Mesenchymal stem cell (in vitro differentiated cells and primary cell): Measurements from ENCODE around the gene ROBO2.

ENCODE experiments used
- DNase-seq: peaks from one replicate; pipeline ENCODE4 v3.0.0-alpha.2; 2013
- H2AFZ ChIP-seq: one replicate; pipeline ENCODE4 v1.6.1; 2013; ENCODE audit warnings: low read depth, mild to moderate bottlenecking, control low read depth, inconsistent platforms, low read length, moderate library complexity
- H2AK5ac ChIP-seq: 2 replicates; pipeline ENCODE4 v1.6.1; 2013; ENCODE audit warnings: low read length, moderate library complexity, mild to moderate bottlenecking, inconsistent platforms; ENCODE audit not compliant: severe bottlenecking
- H2BK120ac ChIP-seq: one replicate; pipeline ENCODE4 v1.6.1; 2013; ENCODE audit warnings: low read depth, mild to moderate bottlenecking, inconsistent platforms, low read length, moderate library complexity
- H2BK12ac ChIP-seq, 2 experiments: one replicate each; pipeline ENCODE4 v1.6.1; 2013; ENCODE audit warnings: inconsistent platforms in 2 of 2, low read length in 2 of 2, mild to moderate bottlenecking in 2 of 2, moderate library complexity in 2 of 2, control low read depth in 1 of 2
- H2BK15ac ChIP-seq: one replicate; pipeline ENCODE4 v1.6.1; 2013; ENCODE audit warnings: mild to moderate bottlenecking, low read depth, inconsistent platforms; ENCODE audit not compliant: poor library complexity, severe bottlenecking
- H2BK5ac ChIP-seq: 2 replicates; pipeline ENCODE4 v1.6.1; 2013; ENCODE audit warnings: low read depth, mild to moderate bottlenecking, low read length, control low read depth, inconsistent platforms; ENCODE audit not compliant: poor library complexity, severe bottlenecking
- H3K14ac ChIP-seq, 2 experiments: one replicate each; pipeline ENCODE4 v1.6.1; 2013; ENCODE audit warnings: inconsistent platforms in 2 of 2, low read length in 2 of 2, control low read depth in 1 of 2, mild to moderate bottlenecking in 1 of 2, moderate library complexity in 1 of 2
- H3K18ac ChIP-seq, 2 experiments: one replicate each; pipeline ENCODE4 v1.6.1; 2013; ENCODE audit warnings: inconsistent platforms in 2 of 2, low read length in 2 of 2, control low read depth in 1 of 2, low read depth in 1 of 2, mild to moderate bottlenecking in 1 of 2
- H3K23ac ChIP-seq, 2 experiments: one replicate each; pipeline ENCODE4 v1.6.1; 2013; ENCODE audit warnings: inconsistent platforms in 2 of 2, low read length in 2 of 2, mild to moderate bottlenecking in 2 of 2, moderate library complexity in 2 of 2, control low read depth in 1 of 2
- H3K27ac ChIP-seq: 2 replicates; pipeline ENCODE4 v1.5.1; 2013; ENCODE audit warnings: mild to moderate bottlenecking, moderate library complexity, low read length, control low read depth, inconsistent platforms; ENCODE audit not compliant: poor library complexity, severe bottlenecking
- H3K27me3 ChIP-seq, 2 experiments: 2 replicates each; pipeline versions ENCODE4 v1.6.1 to v1.7.0; 2013; ENCODE audit warnings: low read length in 2 of 2, mild to moderate bottlenecking in 2 of 2, moderate library complexity in 2 of 2, control low read depth in 1 of 2, inconsistent platforms in 1 of 2; ENCODE audit not compliant: control insufficient read depth in 1 of 2, insufficient read depth in 1 of 2
- H3K36me3 ChIP-seq, 2 experiments: 2 replicates each; pipeline versions ENCODE4 v1.6.1 to v1.7.0; 2013; ENCODE audit warnings: low read length in 2 of 2, control low read depth in 1 of 2, inconsistent platforms in 1 of 2, low read depth in 1 of 2, mild to moderate bottlenecking in 1 of 2; ENCODE audit not compliant: insufficient read depth in 2 of 2, control insufficient read depth in 1 of 2
- H3K4ac ChIP-seq, 2 experiments: one replicate each; pipeline ENCODE4 v1.6.1; 2013; ENCODE audit warnings: inconsistent platforms in 2 of 2, low read length in 2 of 2, mild to moderate bottlenecking in 2 of 2, moderate library complexity in 2 of 2, control low read depth in 1 of 2, low read depth in 1 of 2
- H3K4me1 ChIP-seq: 2 replicates; pipeline ENCODE4 v1.6.1; 2013; ENCODE audit warnings: low read depth, low read length, control low read depth; ENCODE audit not compliant: control insufficient read depth, insufficient read depth
- H3K4me2 ChIP-seq: 2 replicates; pipeline ENCODE4 v1.6.1; 2013; ENCODE audit warnings: low read length, mild to moderate bottlenecking, inconsistent platforms; ENCODE audit not compliant: poor library complexity, severe bottlenecking
- H3K4me3 ChIP-seq, 2 experiments: 2 replicates each; pipeline versions ENCODE4 v1.5.1 to v1.7.0; 2013; ENCODE audit warnings: low read length in 2 of 2, mild to moderate bottlenecking in 2 of 2, control low read depth in 1 of 2, low read depth in 1 of 2; ENCODE audit not compliant: insufficient read depth in 1 of 2
- H3K79me1 ChIP-seq: replicated peaks from 2 replicates; pipeline ENCODE4 v1.6.1; 2013; ENCODE audit warnings: mild to moderate bottlenecking, control low read depth, low read length, inconsistent platforms; ENCODE audit not compliant: poor library complexity, severe bottlenecking
- H3K9ac ChIP-seq: 2 replicates; pipeline ENCODE4 v1.7.0; 2013; ENCODE audit warnings: mild to moderate bottlenecking, low read length, moderate library complexity
- H3K9me3 ChIP-seq: 2 replicates; pipeline ENCODE4 v1.7.0; 2013; ENCODE audit warnings: mild to moderate bottlenecking, low read length; ENCODE audit not compliant: control insufficient read depth
- H4K8ac ChIP-seq: one replicate; pipeline ENCODE4 v1.6.1; 2013; ENCODE audit warnings: inconsistent platforms, mild to moderate bottlenecking, low read length, moderate library complexity
- H4K91ac ChIP-seq: one replicate; pipeline ENCODE4 v1.6.1; 2013; ENCODE audit warnings: mild to moderate bottlenecking, low read length, inconsistent platforms
- WGBS: methylation state at CpG from one replicate; pipeline ENCODE4 v1.1.7; 2013; ENCODE audit warnings: mixed read lengths; 5-methylcytosine and 5-hydroxymethylcytosine counted together

Gene ROBO2

GRCh38 chr3:77392181-77392580, 352.3 kb downstream of the ROBO2 start:
- no peak overlapping the region for H2AK5ac ChIP-seq
- no peaks in the 10 kb centered on the region for H3K79me1 ChIP-seq
- no peak overlapping the region for H3K23ac ChIP-seq
- no peaks in the 10 kb centered on the region for H3K4me1 ChIP-seq
- H3K27me3 ChIP-seq, result no peaks in the 10 kb centered on the region
- H2BK15ac ChIP-seq, result no peak overlapping the region
- no peak overlapping the region for H3K9ac ChIP-seq
- H4K91ac ChIP-seq, result no peak overlapping the region
- no peaks in the 10 kb centered on the region for H3K36me3 ChIP-seq
- no peak overlapping the region for H3K4me3 ChIP-seq
- 90% methylated on average over 3 of the region's 5 CpGs for WGBS
- no peak overlapping the region for H2BK120ac ChIP-seq
- H3K27ac ChIP-seq, result no peak overlapping the region
- H3K4me2 ChIP-seq, result no peak overlapping the region
- H3K9me3 ChIP-seq, result peaks cover 3% of the 10 kb centered on the region
- H4K8ac ChIP-seq, result no peak overlapping the region
- no peak overlapping the region for H3K14ac ChIP-seq
- H2AFZ ChIP-seq, result no peak overlapping the region
- H2BK12ac ChIP-seq, result no peak overlapping the region
- H2BK5ac ChIP-seq, result no peak overlapping the region
- H3K18ac ChIP-seq, result no peak overlapping the region
- DNase-seq, result no peak
- no peak overlapping the region for H3K4ac ChIP-seq

DNA sequence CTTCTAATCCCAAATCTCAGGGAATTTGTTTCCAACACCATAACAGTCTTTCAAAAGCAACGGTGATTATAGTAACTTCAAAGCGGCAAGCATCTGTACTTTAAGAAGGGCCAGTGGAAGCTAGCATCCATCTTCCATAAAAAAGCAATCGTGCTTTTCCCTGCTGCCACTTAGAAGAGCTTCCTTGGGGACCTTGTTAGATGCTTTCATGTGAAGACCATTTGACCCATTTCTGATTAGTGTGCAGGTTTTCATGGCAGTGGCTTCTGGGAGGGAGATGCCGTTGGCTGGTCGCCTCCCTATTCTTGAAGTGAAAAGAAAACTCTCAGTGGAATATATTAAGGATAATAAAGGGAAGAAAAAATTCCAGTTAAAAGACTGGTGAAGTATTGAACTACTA, 354.1 kb downstream of the ROBO2 start:
- H3K18ac ChIP-seq, result no peak overlapping the region
- no peak overlapping the region for H3K14ac ChIP-seq
- no peak overlapping the region for H3K9ac ChIP-seq
- no peak overlapping the region for H4K8ac ChIP-seq
- H3K27me3 ChIP-seq, result no peaks in the 10 kb centered on the region
- no peak overlapping the region for H2BK5ac ChIP-seq
- no peak overlapping the region for H2AK5ac ChIP-seq
- no peak overlapping the region for H2BK120ac ChIP-seq
- no peak overlapping the region for H4K91ac ChIP-seq
- H3K4me2 ChIP-seq, result no peak overlapping the region
- H3K27ac ChIP-seq, result no peak overlapping the region
- no peak overlapping the region for H2BK12ac ChIP-seq
- no peak overlapping the region for H2BK15ac ChIP-seq
- no peak overlapping the region for H3K23ac ChIP-seq
- H3K79me1 ChIP-seq, result no peaks in the 10 kb centered on the region
- H3K4ac ChIP-seq, result no peak overlapping the region
- no peak overlapping the region for H2AFZ ChIP-seq
- no peaks in the 10 kb centered on the region for H3K36me3 ChIP-seq
- no peaks in the 10 kb centered on the region for H3K4me1 ChIP-seq
- no peak for DNase-seq
- WGBS, result 94% methylated on average over 5 of the region's 5 CpGs
- no peak overlapping the region for H3K4me3 ChIP-seq
- peaks cover 3% of the 10 kb centered on the region for H3K9me3 ChIP-seq

DNA sequence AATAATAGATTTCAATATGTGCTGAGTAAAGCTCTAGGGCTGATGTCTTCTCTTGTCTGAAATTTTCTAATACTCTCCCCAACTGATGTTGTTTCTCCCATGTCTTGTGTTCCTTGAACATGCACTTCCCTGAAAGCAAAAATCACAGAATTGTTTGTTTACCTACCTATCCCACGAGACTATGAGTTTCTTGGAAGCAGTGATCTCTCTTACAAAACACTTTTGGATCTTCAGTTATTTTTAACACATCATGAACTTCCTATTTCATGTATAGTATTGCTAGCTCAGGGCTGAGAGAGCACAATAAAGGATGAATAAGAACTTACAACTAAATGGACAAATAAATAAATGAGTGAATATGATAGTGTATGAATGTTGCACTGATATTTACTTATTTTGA, 365.0 kb downstream of the ROBO2 start:
- WGBS, result 30% methylated on average over 1 of the region's 1 CpG
- Histone ChIP-seq H3K4me1 (no peaks in the 10 kb centered on the region), H3K9me3 (no peaks in the 10 kb centered on the region)

GRCh38 chr3:77407441-77407840, 367.5 kb downstream of the ROBO2 start:
- no peak overlapping the region for H3K23ac ChIP-seq
- no peaks in the 10 kb centered on the region for H3K79me1 ChIP-seq
- H2BK5ac ChIP-seq, result no peak overlapping the region
- no peak overlapping the region for H3K18ac ChIP-seq
- DNase-seq, result no peak
- H3K4me2 ChIP-seq, result no peak overlapping the region
- H2BK120ac ChIP-seq, result no peak overlapping the region
- H3K4ac ChIP-seq, result no peak overlapping the region
- H3K4me3 ChIP-seq, result no peak overlapping the region
- no CpG with 5 or more reads among the region's 3 CpGs for WGBS
- no peak overlapping the region for H2BK15ac ChIP-seq
- H4K8ac ChIP-seq, result no peak overlapping the region
- H3K9ac ChIP-seq, result no peak overlapping the region
- no peak overlapping the region for H2AFZ ChIP-seq
- H3K27ac ChIP-seq, result no peak overlapping the region
- no peak overlapping the region for H4K91ac ChIP-seq
- no peak overlapping the region for H2BK12ac ChIP-seq
- no peak overlapping the region for H2AK5ac ChIP-seq
- no peak overlapping the region for H3K14ac ChIP-seq
- H3K36me3 ChIP-seq, result no peaks in the 10 kb centered on the region
- no peaks in the 10 kb centered on the region for H3K27me3 ChIP-seq
- no peaks in the 10 kb centered on the region for H3K9me3 ChIP-seq
- peaks cover 4% of the 10 kb centered on the region for H3K4me1 ChIP-seq

More for the DNA sequence above, 365.0 kb downstream of the ROBO2 start:
- no peaks in the 10 kb centered on the region for H3K36me3 ChIP-seq
- no peak overlapping the region for H2BK120ac ChIP-seq
- H3K4ac ChIP-seq, result no peak overlapping the region
- H2AFZ ChIP-seq, result no peak overlapping the region
- no peak overlapping the region for H3K9ac ChIP-seq
- no peak overlapping the region for H3K4me2 ChIP-seq
- H3K23ac ChIP-seq, result no peak overlapping the region
- no peak overlapping the region for H3K27ac ChIP-seq
- no peaks in the 10 kb centered on the region for H3K27me3 ChIP-seq
- H3K14ac ChIP-seq, result no peak overlapping the region
- no peak overlapping the region for H4K8ac ChIP-seq
- no peak overlapping the region for H2BK5ac ChIP-seq
- DNase-seq, result no peak
- H2BK15ac ChIP-seq, result no peak overlapping the region
- H3K4me3 ChIP-seq, result no peak overlapping the region
- no peak overlapping the region for H2BK12ac ChIP-seq
- H3K79me1 ChIP-seq, result no peaks in the 10 kb centered on the region
- no peak overlapping the region for H3K18ac ChIP-seq
- H2AK5ac ChIP-seq, result no peak overlapping the region
- H4K91ac ChIP-seq, result no peak overlapping the region
